ENCODE results near the gene COLQ.

The COLQ gene

GRCh38 chr3:15525790-15526189 is 4.3 kb upstream of the COLQ start:
- no peak for DNase-seq (ENCODE audit: low read depth)
- in situ Hi-C loops (cut with HindIII; ENCODE audit: low sequenced_read_pairs): loop anchor here (25.0 kb wide), 1 partner anchor 263 kb away; no protein-coding TSS in a partner anchor
- TF ChIP-seq CTCF (IDR thresholded peaks at IDR 0.05; ENCODE audit: low read depth, low read length, missing control alignments): no peak
- no peak overlapping the region for H3K4me3 ChIP-seq (ENCODE audit: low read depth, low read length)

- DNase-seq (ENCODE audit: low read depth): no peak
- no peak for TF ChIP-seq CTCF (IDR thresholded peaks at IDR 0.05; ENCODE audit: low read depth, low read length, missing control alignments)
- in situ Hi-C loops (cut with HindIII; ENCODE audit: low sequenced_read_pairs): no loop called here
- no peak overlapping the region for H3K4me3 ChIP-seq (ENCODE audit: low read depth, low read length)
Observed at GRCh38 chr3:15523660-15524417, 2.3 kb upstream of the COLQ start.

- in situ Hi-C loops (cut with HindIII; ENCODE audit: low sequenced_read_pairs): no loop called here
- H3K4me3 ChIP-seq (ENCODE audit: low read depth, low read length): no peak overlapping the region
- no peak for DNase-seq (ENCODE audit: low read depth)
- no peak for TF ChIP-seq CTCF (IDR thresholded peaks at IDR 0.05; ENCODE audit: low read depth, low read length, missing control alignments)
Observed at GRCh38 chr3:15522016-15522415, 510 bp upstream of the COLQ start.

GRCh38 chr3:15520804-15521572 is 518 bp downstream of the COLQ start:
- in situ Hi-C loops (cut with HindIII; ENCODE audit: low sequenced_read_pairs): no loop called here
- TF ChIP-seq CTCF (IDR thresholded peaks at IDR 0.05; ENCODE audit: low read depth, low read length, missing control alignments): no peak
- no peak overlapping the region for H3K4me3 ChIP-seq (ENCODE audit: low read depth, low read length)
- DNase-seq (ENCODE audit: low read depth): no peak

- DNase-seq (ENCODE audit: low read depth): no peak
- H3K4me3 ChIP-seq (ENCODE audit: low read depth, low read length): no peak overlapping the region
- no peak for TF ChIP-seq CTCF (IDR thresholded peaks at IDR 0.05; ENCODE audit: low read depth, low read length, missing control alignments)
- in situ Hi-C loops (cut with HindIII; ENCODE audit: low sequenced_read_pairs): no loop called here
Observed at GRCh38 chr3:15520185-15520584, 1.3 kb downstream of the COLQ start.

GRCh38 chr3:15519096-15519495 is 2.4 kb downstream of the COLQ start:
- DNase-seq (ENCODE audit: low read depth): no peak
- in situ Hi-C loops (cut with HindIII; ENCODE audit: low sequenced_read_pairs): no loop called here
- no peak for TF ChIP-seq CTCF (IDR thresholded peaks at IDR 0.05; ENCODE audit: low read depth, low read length, missing control alignments)
- no peak overlapping the region for H3K4me3 ChIP-seq (ENCODE audit: low read depth, low read length)
